Activated T-helper 2 cell treated with anti-CD3 and anti-CD28 coated beads, Interferon-gamma antibody, Interleukin-2, Interleukin-4, amounts not matched to agents 10 μg/mL and 5 μg/mL and 100 μg/mL, durations not matched to agents 14 hours and 24 hours and 36 hours (primary cell): ENCODE measurements around the gene LMO4. TPM values are rescaled to one million over a fixed set of nuclear protein-coding genes. Genes with fewer than 3 reads are reported as not detected.

Experiments
- DNase-seq: peaks from one replicate; pipeline ENCODE4 v3.0.0; 2021; ENCODE audit warnings: low spot score
- H3K27ac Mint-ChIP-seq: one replicate; pipeline ENCODE4 v1.8.0; 2021; ENCODE audit warnings: mixed read lengths
- H3K27me3 Mint-ChIP-seq: one replicate; pipeline ENCODE4 v1.8.0; 2021; ENCODE audit warnings: low read depth, mixed read lengths
- H3K36me3 Mint-ChIP-seq: one replicate; pipeline ENCODE4 v1.8.0; 2021; ENCODE audit warnings: low read depth, mixed read lengths
- H3K4me1 Mint-ChIP-seq: one replicate; pipeline ENCODE4 v1.8.0; 2021; ENCODE audit warnings: low read depth, mixed read lengths
- H3K4me3 Mint-ChIP-seq: one replicate; pipeline ENCODE4 v1.8.0; 2021; ENCODE audit warnings: low read depth, mild to moderate bottlenecking, moderate library complexity, mixed read lengths
- H3K9me3 Mint-ChIP-seq: one replicate; pipeline ENCODE4 v1.8.0; 2021; ENCODE audit warnings: mixed read lengths
- intact Hi-C: fragments of 100-400 bp; cut with micrococcal nuclease; formaldehyde crosslinking; loops from one replicate; pipeline ENCODE4 v1.15.1; 2023
- total RNA-seq: library from RNA; stranded (reverse); gene quantifications from 2 replicates; pipeline ENCODE4 v1.2.3, GENCODE V29; 2022

The LMO4 gene
- total RNA-seq, 1 donor from 2014 or later: 20.9 TPM

DNA sequence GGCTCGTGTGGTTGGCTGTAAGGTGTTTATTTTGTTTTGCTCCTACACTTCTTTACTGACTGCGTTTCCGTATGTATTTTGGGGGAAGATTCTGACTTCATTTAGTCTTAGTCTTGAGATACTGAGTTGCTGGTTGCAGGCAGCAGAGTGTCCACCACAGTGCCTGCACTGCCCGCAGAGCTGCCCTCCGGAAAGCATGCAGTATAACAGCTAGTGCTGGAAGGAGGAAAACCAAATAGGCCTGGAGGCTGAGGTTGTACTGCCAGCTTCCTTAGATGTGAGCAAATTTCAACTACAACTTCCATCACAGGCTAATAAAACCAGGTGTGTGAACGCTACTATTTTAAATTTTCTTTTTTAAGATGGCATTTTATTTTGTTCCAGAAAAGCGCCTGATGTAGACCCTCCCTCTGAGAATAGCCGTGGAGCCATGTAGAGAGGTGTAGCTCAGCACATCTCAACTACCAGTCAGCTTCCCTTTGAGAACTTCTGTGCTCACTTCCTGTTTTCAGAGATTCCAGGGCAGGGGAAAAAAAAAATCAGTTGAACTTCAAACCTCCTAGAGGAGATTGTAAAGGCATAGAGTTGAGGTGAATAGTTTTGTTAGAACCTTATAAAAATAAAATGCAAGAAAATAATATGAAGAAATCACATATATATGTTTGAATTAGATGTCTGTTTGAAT, 17.6 kb downstream of the LMO4 start:
- intact Hi-C loops: no loop called here
- H3K36me3 Mint-ChIP-seq: peaks cover 36% of the 10 kb centered on the region
- peaks cover under 1% of the 10 kb centered on the region for H3K27me3 Mint-ChIP-seq
- no peak overlapping the region for H3K27ac Mint-ChIP-seq
- H3K4me3 Mint-ChIP-seq: no peak overlapping the region
- H3K4me1 Mint-ChIP-seq: no peaks in the 10 kb centered on the region
- no peaks in the 10 kb centered on the region for H3K9me3 Mint-ChIP-seq
- no peak for DNase-seq

- intact Hi-C loops: no loop called here
- Mint-ChIP-seq H3K27ac (no peak overlapping the region), H3K27me3 (peaks cover 4% of the 10 kb centered on the region)
Observed at GRCh38 chr1:87348341-87349019, 19.8 kb downstream of the LMO4 start.

GRCh38 chr1:87349036-87349435, 20.4 kb downstream of the LMO4 start:
- peaks cover 12% of the 10 kb centered on the region for H3K36me3 Mint-ChIP-seq
- H3K4me3 Mint-ChIP-seq: no peak overlapping the region
- no peaks in the 10 kb centered on the region for H3K9me3 Mint-ChIP-seq
- intact Hi-C loops: no loop called here
- H3K4me1 Mint-ChIP-seq: no peaks in the 10 kb centered on the region
- DNase-seq: no peak
- no peak overlapping the region for H3K27ac Mint-ChIP-seq
- peaks cover 4% of the 10 kb centered on the region for H3K27me3 Mint-ChIP-seq

More at GRCh38 chr1:87348341-87349019, 19.8 kb downstream of the LMO4 start:
- H3K9me3 Mint-ChIP-seq: no peaks in the 10 kb centered on the region
- no peaks in the 10 kb centered on the region for H3K4me1 Mint-ChIP-seq
- no peak overlapping the region for H3K4me3 Mint-ChIP-seq
- DNase-seq: no peak
- peaks cover 17% of the 10 kb centered on the region for H3K36me3 Mint-ChIP-seq

DNA sequence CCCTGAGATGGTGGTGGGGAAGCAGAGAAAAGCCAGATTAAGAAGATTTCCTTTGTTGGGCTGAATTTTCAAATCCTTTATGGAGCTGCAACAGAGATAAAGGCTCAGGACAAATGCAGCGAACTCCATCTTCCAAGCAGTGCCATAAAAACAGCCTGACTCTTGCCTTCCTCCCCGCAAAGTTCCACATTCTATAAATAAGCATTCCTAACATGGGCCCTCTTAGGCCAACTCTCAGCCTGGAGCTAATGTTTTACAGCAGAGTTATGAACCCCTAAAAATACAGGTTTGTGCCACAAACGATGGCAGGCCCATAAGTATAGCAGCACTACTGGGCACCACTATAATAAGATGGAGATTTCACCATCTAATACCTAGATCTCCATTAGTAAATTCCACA, 27.2 kb downstream of the LMO4 start:
- H3K4me1 Mint-ChIP-seq: peaks cover 3% of the 10 kb centered on the region
- H3K36me3 Mint-ChIP-seq: no peaks in the 10 kb centered on the region
- no peaks in the 10 kb centered on the region for H3K9me3 Mint-ChIP-seq

DNA sequence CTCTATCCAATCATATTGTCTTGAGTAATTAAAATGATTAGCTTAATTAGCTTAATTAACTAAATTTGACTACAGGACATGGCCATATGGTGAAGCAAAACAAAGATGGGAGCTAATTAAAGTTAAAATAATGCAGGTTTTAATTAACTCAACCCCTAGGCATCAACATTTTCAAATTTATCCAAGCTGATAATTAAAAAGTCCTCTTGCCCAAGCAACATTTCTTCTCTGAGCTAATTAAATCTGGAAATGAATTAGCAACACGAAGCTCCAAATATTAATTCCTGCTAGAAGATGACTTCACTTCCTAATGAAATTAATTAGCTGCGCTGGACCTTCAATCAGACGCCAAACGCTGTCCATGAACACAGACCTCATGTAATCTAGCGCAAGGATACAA, 27.9 kb downstream of the LMO4 start:
- Mint-ChIP-seq H3K4me1 (peaks cover 3% of the 10 kb centered on the region), H3K27me3 (peaks cover 5% of the 10 kb centered on the region), H3K27ac (no peak overlapping the region), H3K9me3 (no peaks in the 10 kb centered on the region), H3K4me3 (no peak overlapping the region), H3K36me3 (no peaks in the 10 kb centered on the region)
- intact Hi-C loops: no loop called here
- DNase-seq: no peak

More for the DNA sequence above, 27.2 kb downstream of the LMO4 start:
- no peak overlapping the region for H3K4me3 Mint-ChIP-seq
- H3K27me3 Mint-ChIP-seq: peaks cover 7% of the 10 kb centered on the region
- intact Hi-C loops: no loop called here
- H3K27ac Mint-ChIP-seq: no peak overlapping the region
- DNase-seq: no peak

GRCh38 chr1:87358219-87358618, 29.5 kb downstream of the LMO4 start:
- Mint-ChIP-seq H3K4me1 (peaks cover 3% of the 10 kb centered on the region), H3K36me3 (no peaks in the 10 kb centered on the region), H3K27ac (no peak overlapping the region), H3K27me3 (peaks cover 4% of the 10 kb centered on the region), H3K4me3 (no peak overlapping the region), H3K9me3 (no peaks in the 10 kb centered on the region)
- DNase-seq: no peak
- intact Hi-C loops: no loop called here

- Mint-ChIP-seq H3K4me1 (peaks cover 3% of the 10 kb centered on the region), H3K4me3 (no peak overlapping the region), H3K36me3 (no peaks in the 10 kb centered on the region), H3K27ac (no peak overlapping the region), H3K27me3 (peaks cover 4% of the 10 kb centered on the region), H3K9me3 (no peaks in the 10 kb centered on the region)
- no peak for DNase-seq
- intact Hi-C loops: no loop called here
Observed at GRCh38 chr1:87359586-87359985, 30.9 kb downstream of the LMO4 start.

- no peak for DNase-seq
- peaks cover 4% of the 10 kb centered on the region for H3K27me3 Mint-ChIP-seq
- H3K4me3 Mint-ChIP-seq: no peak overlapping the region
- peaks cover 3% of the 10 kb centered on the region for H3K4me1 Mint-ChIP-seq
- intact Hi-C loops: no loop called here
- H3K36me3 Mint-ChIP-seq: no peaks in the 10 kb centered on the region
- H3K27ac Mint-ChIP-seq: no peak overlapping the region
- H3K9me3 Mint-ChIP-seq: no peaks in the 10 kb centered on the region
Observed at GRCh38 chr1:87362063-87362833, 33.6 kb downstream of the LMO4 start.

DNA sequence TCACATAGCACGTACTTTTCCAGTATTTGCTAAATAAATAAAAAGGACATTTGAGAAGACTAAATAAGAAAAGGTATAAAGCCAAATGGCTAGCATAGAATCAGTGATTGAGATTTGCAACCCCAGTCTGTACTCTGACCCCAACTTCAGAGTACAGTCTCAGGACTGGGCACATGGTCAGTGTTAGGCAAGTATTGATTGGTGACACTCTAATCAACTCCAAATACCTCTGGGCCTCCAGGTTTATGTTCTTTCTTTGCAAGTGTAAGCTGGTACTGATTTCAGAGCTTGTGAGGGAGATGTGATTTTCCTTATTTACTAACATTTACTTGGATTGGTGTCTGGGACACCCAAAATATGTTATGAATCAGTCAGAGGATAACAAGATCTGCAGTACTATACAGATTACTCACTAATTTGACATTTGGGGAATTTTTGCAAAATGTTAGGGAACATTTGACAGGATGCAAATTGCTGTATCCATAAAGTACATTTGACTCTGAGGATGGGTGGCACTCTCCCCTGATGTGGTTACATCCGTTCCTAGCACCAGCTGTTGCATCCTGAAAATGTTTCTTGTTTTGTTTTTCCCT, 34.2 kb downstream of the LMO4 start:
- no peaks in the 10 kb centered on the region for H3K9me3 Mint-ChIP-seq

DNA sequence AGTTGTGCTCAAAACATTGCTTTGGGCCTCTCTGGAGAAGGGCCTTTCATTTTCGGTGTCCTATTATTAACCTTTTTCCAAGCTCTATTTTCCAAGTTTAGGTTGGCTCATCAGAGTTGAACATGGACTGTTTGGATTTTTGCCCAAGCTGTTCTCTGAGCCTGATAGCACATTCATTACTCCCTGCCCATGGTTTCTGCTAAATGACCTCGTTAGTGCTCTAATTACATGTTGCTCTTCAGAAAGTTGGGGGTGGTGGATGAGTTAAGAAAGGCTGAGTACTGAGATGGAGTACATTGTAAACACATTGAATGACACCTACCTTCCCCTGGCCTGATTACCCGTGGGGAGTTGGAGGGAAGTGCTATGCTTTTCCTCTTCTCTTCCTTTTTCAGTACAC, 38.9 kb downstream of the LMO4 start:
- no peaks in the 10 kb centered on the region for H3K36me3 Mint-ChIP-seq
- no peaks in the 10 kb centered on the region for H3K9me3 Mint-ChIP-seq
- peaks cover 3% of the 10 kb centered on the region for H3K27me3 Mint-ChIP-seq
- H3K4me3 Mint-ChIP-seq: no peak overlapping the region
- H3K27ac Mint-ChIP-seq: no peak overlapping the region
- no peak for DNase-seq
- intact Hi-C loops: no loop called here
- H3K4me1 Mint-ChIP-seq: no peaks in the 10 kb centered on the region

More for the DNA sequence above, 34.2 kb downstream of the LMO4 start:
- intact Hi-C loops: no loop called here
- Mint-ChIP-seq H3K27me3 (peaks cover 4% of the 10 kb centered on the region), H3K36me3 (no peaks in the 10 kb centered on the region), H3K4me1 (peaks cover 3% of the 10 kb centered on the region), H3K4me3 (no peak overlapping the region), H3K27ac (no peak overlapping the region)
- DNase-seq: no peak

DNA sequence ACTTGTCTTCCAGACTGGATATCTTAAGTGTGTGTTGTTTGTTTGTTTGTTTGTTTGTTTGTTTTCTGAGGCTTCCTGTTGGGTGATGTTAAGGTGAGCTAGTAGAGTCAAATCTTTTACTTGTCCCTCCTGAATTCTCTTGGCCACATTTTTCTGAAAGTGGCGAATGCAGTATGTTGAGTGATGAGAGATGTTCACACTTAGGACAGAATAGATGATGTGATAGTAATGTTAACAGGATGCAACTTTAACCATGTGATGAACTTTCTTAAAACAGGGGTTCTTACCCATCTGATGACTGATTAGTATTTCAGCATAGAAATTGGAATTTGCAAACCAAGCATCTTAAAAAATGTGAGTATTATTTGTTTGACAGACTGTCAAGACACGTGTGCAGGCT, 40.2 kb downstream of the LMO4 start:
- Mint-ChIP-seq H3K4me1 (no peaks in the 10 kb centered on the region), H3K36me3 (no peaks in the 10 kb centered on the region), H3K9me3 (no peaks in the 10 kb centered on the region), H3K27ac (no peak overlapping the region), H3K4me3 (no peak overlapping the region), H3K27me3 (peaks cover 3% of the 10 kb centered on the region)
- intact Hi-C loops: no loop called here
- no peak for DNase-seq

DNA sequence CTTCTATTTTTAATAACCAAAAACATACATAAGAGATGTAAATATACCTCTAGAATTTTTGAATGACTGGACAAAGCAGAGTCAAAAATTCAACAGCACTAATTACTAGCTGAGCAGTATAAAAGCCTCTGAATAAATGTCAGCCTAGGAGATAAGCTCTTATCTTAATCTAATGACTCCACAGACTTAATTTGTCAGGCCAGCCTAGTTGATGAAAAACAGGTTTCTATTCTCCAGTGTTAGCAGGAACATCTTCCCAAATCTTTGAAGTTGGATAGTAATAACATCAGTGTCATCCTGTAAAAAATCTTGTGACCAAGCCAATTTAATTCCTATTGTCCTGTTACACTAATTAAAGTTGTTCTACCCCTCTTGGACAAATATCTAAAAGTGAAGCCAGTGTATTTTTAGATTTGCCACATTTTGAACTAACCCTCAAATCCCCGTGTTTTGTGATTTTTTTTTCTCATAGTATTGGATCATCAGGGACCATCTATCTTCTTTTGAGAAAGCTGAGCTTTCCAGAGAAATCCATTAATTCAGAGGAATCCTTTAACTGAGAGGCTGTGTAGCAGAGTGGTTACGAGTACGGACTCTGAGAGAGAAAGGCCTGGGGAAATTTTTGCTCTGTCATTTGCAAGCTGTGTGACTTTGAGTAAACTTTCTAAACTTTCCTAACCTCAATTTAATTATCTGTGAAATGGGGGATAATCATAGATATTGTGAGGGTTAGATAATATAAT, 41.2 kb downstream of the LMO4 start:
- Mint-ChIP-seq H3K27ac (no peak overlapping the region), H3K4me1 (no peaks in the 10 kb centered on the region), H3K36me3 (no peaks in the 10 kb centered on the region), H3K27me3 (peaks cover 3% of the 10 kb centered on the region), H3K4me3 (no peak overlapping the region), H3K9me3 (no peaks in the 10 kb centered on the region)
- no peak for DNase-seq
- intact Hi-C loops: no loop called here
